ENCODE measurements around the gene LCK. TPM values are rescaled to one million over a fixed set of nuclear protein-coding genes. Genes with fewer than 3 reads are reported as not detected.

LCK gene
- polyA plus RNA-seq, 3 donors = 0.15 to 2.2 (median 1.7) TPM

- Histone ChIP-seq H3K27ac (ENCODE audit: low read depth in 1 of 2, low read length in 2 of 2) (peak overlapping the region in 1 of 2 donors; percentile 49), H3K4me1 (ENCODE audit: control insufficient read depth in 1 of 2, insufficient read depth in 2 of 2, low read length in 2 of 2) (peaks cover 6 to 13% of the 10 kb centered on the region in 2 donors), H3K9me3 (replicated peaks in 1 of 2; ENCODE audit: control insufficient read depth in 1 of 2, insufficient read depth in 1 of 2, low read length in 2 of 2) (no peaks in the 10 kb centered on the region), H2AFZ (ENCODE audit: insufficient read depth, low read depth, low read length, poor library complexity, severe bottlenecking) (no peak overlapping the region), H3K79me2 (ENCODE audit: insufficient read depth, low read length) (peaks cover under 1% of the 10 kb centered on the region), H3K4me2 (replicated peaks; ENCODE audit: extremely low read depth, low read length, poor library complexity, severe bottlenecking) (no peak overlapping the region), H3K9ac (ENCODE audit: insufficient read depth, low read length, poor library complexity, severe bottlenecking) (no peak overlapping the region), H3K27me3 (ENCODE audit: control insufficient read depth in 2 of 2, insufficient read depth in 2 of 2, low read length in 2 of 2) (no peaks in the 10 kb centered on the region), H4K20me1 (ENCODE audit: insufficient read depth, low read length) (no peaks in the 10 kb centered on the region), H3K4me3 (replicated peaks in 1 of 3; ENCODE audit: low read depth in 2 of 3, low read length in 3 of 3) (no peak overlapping the region), H3K36me3 (replicated peaks in 1 of 2; ENCODE audit: control insufficient read depth in 1 of 2, insufficient read depth in 2 of 2, low read length in 2 of 2) (peaks cover 9 to 43% of the 10 kb centered on the region in 2 donors)
- peak in 2 of 3 donors; percentile 46 to 50 for DNase-seq
- no peaks in the 10 kb centered on the region for H3K27me3 Mint-ChIP-seq (ENCODE audit: low read depth in 3 of 3)
- peak overlapping the region in 6 of 7 donors; percentile 19 to 84 (median 72) for H3K27ac Mint-ChIP-seq
- no peak overlapping the region for H3K4me3 Mint-ChIP-seq
- no peaks in the 10 kb centered on the region for H3K9me3 Mint-ChIP-seq
- 89% methylated on average over 5 of the region's 10 CpGs for WGBS (ENCODE audit: insufficient coverage)
- H3K4me1 Mint-ChIP-seq = peaks cover 13% of the 10 kb centered on the region
- peak; percentile 91 for TF ChIP-seq CTCF (IDR thresholded peaks at IDR 0.05)
- H3K36me3 Mint-ChIP-seq = peaks cover 32 to 51% of the 10 kb centered on the region in 2 donors
- intact Hi-C loops (cut with micrococcal nuclease) = loop anchor here (5.0 to 10.0 kb wide), 2 partner anchors 159 to 196 kb away; no protein-coding TSS in a partner anchor
These were observed 35.2 kb upstream of the LCK start for GRCh38 chr1:32215629-32216480.

DNA sequence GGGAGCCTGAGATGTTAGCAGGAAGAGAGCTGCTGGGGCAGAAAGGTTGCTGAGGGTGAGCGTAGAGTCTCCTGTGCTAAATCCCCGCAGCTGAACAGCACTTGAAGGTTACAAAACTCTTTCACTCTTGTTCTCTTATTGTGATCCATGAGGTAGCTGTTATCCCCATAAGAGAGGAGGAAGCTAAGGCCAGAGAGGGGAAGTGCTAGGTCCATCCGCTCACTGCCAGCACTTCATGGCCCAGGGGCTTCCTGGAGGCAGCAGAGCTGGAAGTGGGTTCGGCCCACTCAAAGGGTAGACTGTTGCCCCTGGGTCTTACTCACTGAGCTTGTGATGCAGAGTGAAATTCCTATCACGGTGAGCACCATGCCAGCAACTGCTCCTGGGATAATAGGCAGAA lies 34.5 kb upstream of the LCK start:
- Histone ChIP-seq H3K4me1 (ENCODE audit: control insufficient read depth in 1 of 2, insufficient read depth in 2 of 2, low read length in 2 of 2) (peaks cover 13 to 20% of the 10 kb centered on the region in 2 donors), H3K9me3 (replicated peaks in 1 of 2; ENCODE audit: control insufficient read depth in 1 of 2, insufficient read depth in 1 of 2, low read length in 2 of 2) (no peaks in the 10 kb centered on the region), H3K27ac (ENCODE audit: low read depth in 1 of 2, low read length in 2 of 2) (peak overlapping the region; percentile 1 to 49), H3K36me3 (replicated peaks in 1 of 2; ENCODE audit: control insufficient read depth in 1 of 2, insufficient read depth in 2 of 2, low read length in 2 of 2) (peaks cover 9 to 43% of the 10 kb centered on the region in 2 donors), H2AFZ (ENCODE audit: insufficient read depth, low read depth, low read length, poor library complexity, severe bottlenecking) (no peak overlapping the region), H3K9ac (ENCODE audit: insufficient read depth, low read length, poor library complexity, severe bottlenecking) (no peak overlapping the region), H3K79me2 (ENCODE audit: insufficient read depth, low read length) (peaks cover 8% of the 10 kb centered on the region), H3K27me3 (ENCODE audit: control insufficient read depth in 2 of 2, insufficient read depth in 2 of 2, low read length in 2 of 2) (no peaks in the 10 kb centered on the region), H4K20me1 (ENCODE audit: insufficient read depth, low read length) (no peaks in the 10 kb centered on the region), H3K4me2 (replicated peaks; ENCODE audit: extremely low read depth, low read length, poor library complexity, severe bottlenecking) (no peak overlapping the region), H3K4me3 (replicated peaks in 1 of 3; ENCODE audit: low read depth in 2 of 3, low read length in 3 of 3) (no peak overlapping the region)
- H3K9me3 Mint-ChIP-seq = no peaks in the 10 kb centered on the region
- H3K4me3 Mint-ChIP-seq = no peak overlapping the region
- WGBS (ENCODE audit: insufficient coverage) = 38% methylated on average over 1 of the region's 5 CpGs
- H3K27me3 Mint-ChIP-seq (ENCODE audit: low read depth in 3 of 3) = peaks cover 0 to 2% (median 0%) of the 10 kb centered on the region in 3 donors
- H3K27ac Mint-ChIP-seq = peak overlapping the region in 6 of 7 donors; percentile 59 to 84 (median 74)
- intact Hi-C loops (cut with micrococcal nuclease) = loop anchor here (5.0 to 10.0 kb wide), 2 partner anchors 158 to 196 kb away; no protein-coding TSS in a partner anchor
- H3K4me1 Mint-ChIP-seq = peaks cover 20% of the 10 kb centered on the region
- no peak for DNase-seq
- H3K36me3 Mint-ChIP-seq = peaks cover 32 to 51% of the 10 kb centered on the region in 2 donors
- TF ChIP-seq CTCF (IDR thresholded peaks at IDR 0.05) = no peak
